T-cell (primary cell): ENCODE results near the gene XIRP1. TPM values are rescaled to one million over a fixed set of nuclear protein-coding genes. Genes with fewer than 3 reads are reported as not detected.

Experiments used
- ATAC-seq, 4 experiments: fragments of 200-7000 bp in 3 of 4; fragments of 150-1000 bp in 1 of 4; cut with Tn5 transposase; replicated peaks in 1 of 4; 1 replicate in 3 of 4; 2 replicates in 1 of 4; pipeline ENCODE4 v1.10.0; 2021; ENCODE audit warnings: moderate library complexity in 3 of 4, mild to moderate bottlenecking in 2 of 4, moderate number of reproducible peaks in 1 of 4
- CTCF ChIA-PET, 2 donors: fragments of 300-600 bp; sonication (Branson Sonifier 250); formaldehyde crosslinking; loops; one replicate each; lab custom pipeline; 2022; ENCODE audit warnings: antibody characterized with exemption in 2 of 2; lab: Charles Lee
- POLR2A ChIA-PET, 2 donors: fragments of 300-600 bp; sonication (Branson Sonifier 250); formaldehyde crosslinking; loops; one replicate each; lab custom pipeline; 2022; ENCODE audit warnings: antibody characterized with exemption in 2 of 2; lab: Charles Lee
- DNase-seq, 35 experiments: peaks; one replicate each; pipeline versions ENCODE4 v3.0.0 to v3.0.0-alpha.2; 2013 to 2023
- H3K27ac ChIP-seq: one replicate; pipeline ENCODE4 v1.5.1; 2013; ENCODE audit warnings: low read length
- H3K27me3 ChIP-seq, 2 experiments: replicated peaks in 1 of 2; 1 replicate in 1 of 2; 2 replicates in 1 of 2; pipeline versions ENCODE4 v1.6.1 to v1.7.0; 2013; ENCODE audit warnings: low read length in 1 of 2, mixed read lengths in 1 of 2; ENCODE audit not compliant: control insufficient read depth in 2 of 2, insufficient read depth in 2 of 2; ENCODE audit errors: extremely low read depth in 1 of 2
- H3K36me3 ChIP-seq, 2 donors: 1 replicate in 1 of 2; 2 replicates in 1 of 2; pipeline versions ENCODE4 v1.6.1 to v1.7.0; 2013; ENCODE audit warnings: low read length in 1 of 2; ENCODE audit not compliant: control insufficient read depth in 2 of 2, insufficient read depth in 1 of 2; ENCODE audit errors: extremely low read depth in 1 of 2
- H3K4me1 ChIP-seq, 2 experiments: 1 replicate in 1 of 2; 2 replicates in 1 of 2; pipeline versions ENCODE4 v1.6.1 to v1.7.0; 2013; ENCODE audit warnings: low read length in 2 of 2, mixed read lengths in 1 of 2; ENCODE audit not compliant: insufficient read depth in 2 of 2, control insufficient read depth in 1 of 2; ENCODE audit errors: extremely low read depth in 1 of 2
- H3K4me3 ChIP-seq, 2 donors: 1 replicate in 1 of 2; 2 replicates in 1 of 2; pipeline versions ENCODE4 v1.5.1 to v1.7.0; 2013; ENCODE audit warnings: mild to moderate bottlenecking in 2 of 2, low read length in 1 of 2, moderate library complexity in 1 of 2; ENCODE audit not compliant: control insufficient read depth in 1 of 2; ENCODE audit errors: extremely low read depth in 1 of 2
- H3K9me3 ChIP-seq: 2 replicates; pipeline ENCODE4 v1.7.0; 2013
- H3K27ac Mint-ChIP-seq, 2 donors: one replicate each; pipeline ENCODE4 v1.8.0; 2020 to 2021; ENCODE audit warnings: mild to moderate bottlenecking in 2 of 2, mixed read lengths in 2 of 2
- H3K27me3 Mint-ChIP-seq, 2 donors: one replicate each; pipeline ENCODE4 v1.8.0; 2021 to 2022; ENCODE audit warnings: mixed read lengths in 2 of 2
- H3K36me3 Mint-ChIP-seq: one replicate; pipeline ENCODE4 v1.8.0; 2021; ENCODE audit warnings: mixed read lengths
- H3K4me1 Mint-ChIP-seq, 3 donors: one replicate each; pipeline ENCODE4 v1.8.0; 2020 to 2022; ENCODE audit warnings: mixed read lengths in 3 of 3, mild to moderate bottlenecking in 1 of 3
- H3K4me3 Mint-ChIP-seq, 3 donors: one replicate each; pipeline ENCODE4 v1.8.0; 2020 to 2022; ENCODE audit warnings: mild to moderate bottlenecking in 3 of 3, mixed read lengths in 3 of 3, moderate library complexity in 3 of 3
- H3K9me3 Mint-ChIP-seq, 3 donors: one replicate each; pipeline ENCODE4 v1.8.0; 2020 to 2022; ENCODE audit warnings: mixed read lengths in 3 of 3
- WGBS: methylation state at CpG from one replicate; pipeline ENCODE4 v1.1.5; 2013; ENCODE audit warnings: missing lambda C conversion rate; ENCODE audit not compliant: insufficient coverage; 5-methylcytosine and 5-hydroxymethylcytosine counted together
- total RNA-seq, 35 experiments: library from RNA in 6 of 35; stranded (reverse) in 6 of 35; fragments of 120-200 nt in 1 of 35; gene quantifications; one replicate each; pipeline versions ENCODE4 v1.2.1 to v1.2.4 and lab custom pipeline; 2013 to 2026

XIRP1 gene
- total RNA-seq, 5 donors from 2014 or later (not counting 1 experiment from before 2014, with no cell fraction given), result not detected

DNA sequence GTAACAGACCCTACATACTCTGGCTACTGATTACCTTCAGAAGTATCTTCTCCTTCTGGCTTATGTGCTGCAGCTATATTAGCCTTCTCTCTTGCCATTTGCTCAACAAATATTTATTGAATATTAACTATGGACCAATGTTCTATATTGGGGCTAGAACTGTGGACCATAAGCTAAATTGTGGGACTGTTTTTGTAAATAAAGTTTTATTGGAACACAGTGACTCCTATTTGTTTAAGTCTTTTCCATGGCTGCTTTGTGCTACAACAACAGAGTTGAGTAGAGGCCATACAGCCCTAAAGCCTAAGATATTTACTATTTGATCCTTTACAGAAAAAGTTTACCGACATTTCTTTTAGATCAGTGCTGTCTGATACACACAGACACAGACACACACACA lies 20.3 kb upstream of the XIRP1 start:
- WGBS, result no CpG with 5 or more reads among the region's 1 CpG
- Mint-ChIP-seq H3K27me3 (peaks cover 0 to 2% of the 10 kb centered on the region in 2 donors), H3K4me3 (no peak overlapping the region), H3K27ac (no peak overlapping the region), H3K36me3 (no peaks in the 10 kb centered on the region), H3K9me3 (no peaks in the 10 kb centered on the region), H3K4me1 (peaks cover 7 to 27% (median 7%) of the 10 kb centered on the region in 3 donors)
- H3K4me3 ChIP-seq, result no peak overlapping the region
- no peak for ATAC-seq
- no peak for DNase-seq
- peaks cover 2 to 13% of the 10 kb centered on the region in 2 experiments for H3K4me1 ChIP-seq
- no peaks in the 10 kb centered on the region for H3K36me3 ChIP-seq
- ChIA-PET CTCF (no interaction called here), POLR2A (no interaction called here)
- H3K9me3 ChIP-seq, result no peaks in the 10 kb centered on the region
- H3K27me3 ChIP-seq, result peaks cover 0 to 3% of the 10 kb centered on the region in 2 experiments
- H3K27ac ChIP-seq, result no peak overlapping the region

GRCh38 chr3:39211332-39212130 lies 19.1 kb upstream of the XIRP1 start:
- CTCF ChIA-PET, result no interaction called here

GRCh38 chr3:39210078-39210477 lies 17.7 kb upstream of the XIRP1 start:
- WGBS, result no CpG with 5 or more reads among the region's 3 CpGs
- peaks cover 0 to 2% of the 10 kb centered on the region in 2 experiments for H3K27me3 ChIP-seq
- Mint-ChIP-seq H3K4me1 (peaks cover 0 to 16% (median 7%) of the 10 kb centered on the region in 3 donors), H3K27me3 (peaks cover 0 to 2% of the 10 kb centered on the region in 2 donors), H3K36me3 (no peaks in the 10 kb centered on the region), H3K9me3 (no peaks in the 10 kb centered on the region), H3K27ac (no peak overlapping the region), H3K4me3 (no peak overlapping the region)
- H3K27ac ChIP-seq, result peak overlapping the region; percentile 10
- ChIA-PET POLR2A (no interaction called here), CTCF (interaction anchor here in 1 of 2 donors (0.5 to 1.2 kb wide), 2 partner anchors 15 to 78 kb away, joined by 3 read pairs; no protein-coding TSS in a partner anchor)
- H3K4me3 ChIP-seq, result no peak overlapping the region
- no peaks in the 10 kb centered on the region for H3K36me3 ChIP-seq
- ATAC-seq (no peak), DNase-seq (no peak)
- no peaks in the 10 kb centered on the region for H3K9me3 ChIP-seq
- peaks cover 2 to 7% of the 10 kb centered on the region in 2 experiments for H3K4me1 ChIP-seq

More at GRCh38 chr3:39211332-39212130, 19.1 kb upstream of the XIRP1 start:
- no peak overlapping the region for H3K4me3 ChIP-seq
- peaks cover 3 to 25% (median 7%) of the 10 kb centered on the region in 3 donors for H3K4me1 Mint-ChIP-seq
- H3K27me3 ChIP-seq, result no peaks in the 10 kb centered on the region
- no peaks in the 10 kb centered on the region for H3K9me3 ChIP-seq
- H3K4me1 ChIP-seq, result peaks cover 2 to 9% of the 10 kb centered on the region in 2 experiments
- H3K27ac Mint-ChIP-seq, result no peak overlapping the region
- H3K36me3 ChIP-seq, result no peaks in the 10 kb centered on the region
- ATAC-seq (no peak), DNase-seq (no peak)
- H3K4me3 Mint-ChIP-seq, result no peak overlapping the region
- H3K36me3 Mint-ChIP-seq, result no peaks in the 10 kb centered on the region
- peaks cover 0 to 2% of the 10 kb centered on the region in 2 donors for H3K27me3 Mint-ChIP-seq
- POLR2A ChIA-PET, result no interaction called here
- no peak overlapping the region for H3K27ac ChIP-seq
- 60% methylated on average over 2 of the region's 4 CpGs for WGBS
- H3K9me3 Mint-ChIP-seq, result no peaks in the 10 kb centered on the region

DNA sequence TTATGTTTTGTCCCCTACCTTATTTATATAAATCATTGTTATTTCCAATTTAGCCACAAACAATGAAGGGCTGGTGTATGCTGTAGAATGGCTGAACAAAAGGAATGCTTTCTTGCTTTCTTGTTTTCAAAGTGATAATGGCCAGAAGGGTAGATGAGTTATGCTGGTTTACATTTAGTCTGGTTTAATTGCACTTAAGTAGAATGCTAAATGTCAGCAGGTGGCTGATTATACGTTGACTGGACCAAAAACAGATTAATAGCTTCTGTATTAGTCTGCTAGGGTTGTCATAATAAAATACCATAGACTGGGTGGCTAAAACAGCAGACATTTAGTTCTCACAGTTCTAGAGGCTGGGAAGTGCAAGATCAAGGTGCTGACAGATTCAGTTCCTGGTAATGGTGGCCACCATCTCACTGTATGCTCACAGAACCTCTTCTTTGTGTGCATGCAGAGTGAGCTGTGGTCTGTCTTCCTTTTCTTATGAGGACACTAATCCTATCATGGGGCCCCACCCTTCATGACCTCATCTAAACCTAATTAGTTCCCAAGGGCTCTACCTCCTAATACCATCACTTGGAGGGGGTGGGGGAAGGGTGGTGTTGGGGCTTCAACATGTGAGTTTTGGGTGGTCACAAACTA lies 17.1 kb upstream of the XIRP1 start:
- CTCF ChIA-PET, result interaction anchor here in 1 of 2 donors (1.2 kb wide), 1 partner anchor 79 kb away, joined by 3 read pairs; no protein-coding TSS in a partner anchor
- DNase-seq (no peak), ATAC-seq (no peak)
- no peak overlapping the region for H3K4me3 Mint-ChIP-seq
- no peak overlapping the region for H3K4me3 ChIP-seq
- H3K36me3 Mint-ChIP-seq, result no peaks in the 10 kb centered on the region
- no peaks in the 10 kb centered on the region for H3K9me3 ChIP-seq
- H3K27me3 Mint-ChIP-seq, result peaks cover 0 to 2% of the 10 kb centered on the region in 2 donors
- WGBS, result 100% methylated on average over 1 of the region's 1 CpG
- no peak overlapping the region for H3K27ac ChIP-seq
- no peak overlapping the region for H3K27ac Mint-ChIP-seq
- POLR2A ChIA-PET, result interaction anchor here in 1 of 2 donors (0.6 kb wide), 1 partner anchor 58 kb away, joined by 3 read pairs; no protein-coding TSS in a partner anchor
- H3K4me1 ChIP-seq, result peaks cover 2 to 7% of the 10 kb centered on the region in 2 experiments
- H3K36me3 ChIP-seq, result no peaks in the 10 kb centered on the region
- peaks cover 0 to 16% (median 7%) of the 10 kb centered on the region in 3 donors for H3K4me1 Mint-ChIP-seq
- peaks cover 0 to 4% of the 10 kb centered on the region in 2 experiments for H3K27me3 ChIP-seq
- no peaks in the 10 kb centered on the region for H3K9me3 Mint-ChIP-seq

GRCh38 chr3:39208463-39209055 lies 16.2 kb upstream of the XIRP1 start:
- Histone ChIP-seq H3K36me3 (no peaks in the 10 kb centered on the region), H3K4me3 (no peak overlapping the region), H3K4me1 (peaks cover 2 to 7% of the 10 kb centered on the region in 2 experiments), H3K9me3 (no peaks in the 10 kb centered on the region), H3K27me3 (peaks cover 0 to 9% of the 10 kb centered on the region in 2 experiments), H3K27ac (no peak overlapping the region)
- no peaks in the 10 kb centered on the region for H3K9me3 Mint-ChIP-seq
- 3% methylated on average over 3 of the region's 7 CpGs for whole genome bisulfite sequencing
- no peak overlapping the region for H3K4me3 Mint-ChIP-seq
- H3K27ac Mint-ChIP-seq, result no peak overlapping the region
- peaks cover 0 to 16% (median 7%) of the 10 kb centered on the region in 3 donors for H3K4me1 Mint-ChIP-seq
- POLR2A ChIA-PET, result no interaction called here
- H3K27me3 Mint-ChIP-seq, result peaks cover 3 to 4% of the 10 kb centered on the region in 2 donors
- peak in 15 of 35 experiments; percentile 11 to 71 (median 23) for DNase-seq
- CTCF ChIA-PET, result interaction anchor here (0.9 to 2.1 kb wide), 2 partner anchors 80 kb away, joined by 3 to 7 read pairs; no protein-coding TSS in a partner anchor
- ATAC-seq, result peak in 3 of 4 experiments; percentile 63 to 66 (median 64)
- no peaks in the 10 kb centered on the region for H3K36me3 Mint-ChIP-seq
